ENCODE data around the gene SAMD7.

DNA sequence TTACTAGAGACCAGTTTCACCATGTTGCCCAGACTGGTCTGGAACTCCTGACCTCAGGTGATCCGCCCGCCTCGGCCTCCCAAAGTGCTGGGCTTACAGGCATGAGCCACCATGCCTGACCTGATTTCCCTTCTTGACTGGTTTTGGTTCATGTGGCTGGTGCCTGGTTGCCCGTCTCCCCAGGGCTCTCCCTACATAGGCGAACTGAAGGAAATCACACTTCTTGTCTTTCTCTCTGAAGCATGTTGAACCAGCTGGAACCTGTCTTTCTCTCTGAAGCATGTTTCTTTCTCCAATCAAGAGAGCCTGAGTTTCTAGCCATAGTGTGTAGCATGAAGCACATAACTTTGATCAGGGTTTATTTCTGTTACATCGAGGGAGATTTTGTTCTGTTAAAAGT, 16.3 kb upstream of the SAMD7 start:
- TF ChIP-seq, protein P1, sequence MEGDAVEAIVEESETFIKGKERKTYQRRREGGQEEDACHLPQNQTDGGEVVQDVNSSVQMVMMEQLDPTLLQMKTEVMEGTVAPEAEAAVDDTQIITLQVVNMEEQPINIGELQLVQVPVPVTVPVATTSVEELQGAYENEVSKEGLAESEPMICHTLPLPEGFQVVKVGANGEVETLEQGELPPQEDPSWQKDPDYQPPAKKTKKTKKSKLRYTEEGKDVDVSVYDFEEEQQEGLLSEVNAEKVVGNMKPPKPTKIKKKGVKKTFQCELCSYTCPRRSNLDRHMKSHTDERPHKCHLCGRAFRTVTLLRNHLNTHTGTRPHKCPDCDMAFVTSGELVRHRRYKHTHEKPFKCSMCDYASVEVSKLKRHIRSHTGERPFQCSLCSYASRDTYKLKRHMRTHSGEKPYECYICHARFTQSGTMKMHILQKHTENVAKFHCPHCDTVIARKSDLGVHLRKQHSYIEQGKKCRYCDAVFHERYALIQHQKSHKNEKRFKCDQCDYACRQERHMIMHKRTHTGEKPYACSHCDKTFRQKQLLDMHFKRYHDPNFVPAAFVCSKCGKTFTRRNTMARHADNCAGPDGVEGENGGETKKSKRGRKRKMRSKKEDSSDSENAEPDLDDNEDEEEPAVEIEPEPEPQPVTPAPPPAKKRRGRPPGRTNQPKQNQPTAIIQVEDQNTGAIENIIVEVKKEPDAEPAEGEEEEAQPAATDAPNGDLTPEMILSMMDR (IDR thresholded peaks at IDR 0.05; ENCODE audit: low read depth, low read length): no peak
- TF ChIP-seq POLR2A (IDR thresholded peaks at IDR 0.05; ENCODE audit: extremely low read depth, insufficient read length) (no peak), MYC (IDR thresholded peaks at IDR 0.05; ENCODE audit: low read depth, low read length) (no peak)
- TF ChIP-seq, protein P2, sequence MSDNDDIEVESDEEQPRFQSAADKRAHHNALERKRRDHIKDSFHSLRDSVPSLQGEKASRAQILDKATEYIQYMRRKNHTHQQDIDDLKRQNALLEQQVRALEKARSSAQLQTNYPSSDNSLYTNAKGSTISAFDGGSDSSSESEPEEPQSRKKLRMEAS (IDR thresholded peaks at IDR 0.05; ENCODE audit: low read depth, low read length): no peak

Measured in NB4 (cell line).